Calu3 (cell line): Measurements from ENCODE around the gene B3GALT5. TPM values are rescaled to one million over a fixed set of nuclear protein-coding genes. Genes with fewer than 3 reads are reported as not detected.

Experiments used
- BruUV-seq: library from RNA; stranded (reverse); fragments of 400-500 nt; replicated peaks from 2 replicates; lab custom pipeline; 2021; lab: Mats Ljungman, UMichigan
- CTCF ChIA-PET: fragments of 300-600 bp; sonication (Branson Sonifier 250); formaldehyde crosslinking; loops from one replicate; lab custom pipeline; 2022; ENCODE audit warnings: antibody characterized with exemption; lab: Charles Lee
- DNase-seq: peaks from one replicate; pipeline ENCODE4 v3.0.0; 2022
- H3K27ac Mint-ChIP-seq: one replicate; pipeline ENCODE4 v1.8.0; 2022; ENCODE audit warnings: mixed read lengths; ENCODE audit not compliant: unreplicated experiment
- H3K27me3 Mint-ChIP-seq: one replicate; pipeline ENCODE4 v1.8.0; 2022; ENCODE audit warnings: mixed read lengths; ENCODE audit not compliant: unreplicated experiment
- H3K36me3 Mint-ChIP-seq: one replicate; pipeline ENCODE4 v1.8.0; 2022; ENCODE audit warnings: mild to moderate bottlenecking, moderate library complexity, mixed read lengths; ENCODE audit not compliant: insufficient read depth, unreplicated experiment
- H3K4me1 Mint-ChIP-seq: one replicate; pipeline ENCODE4 v1.8.0; 2022; ENCODE audit warnings: mild to moderate bottlenecking, low read depth, mixed read lengths; ENCODE audit not compliant: unreplicated experiment
- H3K4me3 Mint-ChIP-seq: one replicate; pipeline ENCODE4 v1.8.0; 2022; ENCODE audit warnings: mild to moderate bottlenecking, low read depth, moderate library complexity, mixed read lengths; ENCODE audit not compliant: unreplicated experiment
- H3K9me3 Mint-ChIP-seq: one replicate; pipeline ENCODE4 v1.8.0; 2022; ENCODE audit warnings: low read depth, mixed read lengths; ENCODE audit not compliant: unreplicated experiment
- intact Hi-C: fragments of 100-400 bp; cut with micrococcal nuclease; formaldehyde crosslinking; loops from one replicate; pipeline ENCODE4 v1.10.0; 2022; ENCODE audit not compliant: unreplicated experiment
- total RNA-seq: library from RNA; stranded (reverse); gene quantifications from 2 replicates; pipeline ENCODE4 v1.2.3, GENCODE V29; 2022
- TF ChIP-seq, protein P1 (sequence below): fragments of 200-600 bp; IDR thresholded peaks from one replicate; pipeline ENCODE4 v1.8.0; 2022; ENCODE audit warnings: antibody characterized with exemption; ENCODE audit not compliant: unreplicated experiment

B3GALT5 gene
- total RNA-seq, 1 experiment from 2014 or later = 40.8 TPM

GRCh38 chr21:39593522-39593921 lies 19.2 kb upstream of the B3GALT5 start:
- no peak for DNase-seq
- H3K27me3 Mint-ChIP-seq = no peaks in the 10 kb centered on the region
- H3K4me3 Mint-ChIP-seq = no peak overlapping the region
- H3K36me3 Mint-ChIP-seq = no peaks in the 10 kb centered on the region
- no TSS peak for BruUV-seq
- intact Hi-C loops = no loop called here
- H3K9me3 Mint-ChIP-seq = peaks cover 5% of the 10 kb centered on the region
- CTCF ChIA-PET = interaction anchor here (1.2 kb wide), 1 partner anchor 17 kb away, joined by 3 read pairs; no protein-coding TSS in a partner anchor
- H3K27ac Mint-ChIP-seq = no peak overlapping the region
- TF ChIP-seq, protein P1, sequence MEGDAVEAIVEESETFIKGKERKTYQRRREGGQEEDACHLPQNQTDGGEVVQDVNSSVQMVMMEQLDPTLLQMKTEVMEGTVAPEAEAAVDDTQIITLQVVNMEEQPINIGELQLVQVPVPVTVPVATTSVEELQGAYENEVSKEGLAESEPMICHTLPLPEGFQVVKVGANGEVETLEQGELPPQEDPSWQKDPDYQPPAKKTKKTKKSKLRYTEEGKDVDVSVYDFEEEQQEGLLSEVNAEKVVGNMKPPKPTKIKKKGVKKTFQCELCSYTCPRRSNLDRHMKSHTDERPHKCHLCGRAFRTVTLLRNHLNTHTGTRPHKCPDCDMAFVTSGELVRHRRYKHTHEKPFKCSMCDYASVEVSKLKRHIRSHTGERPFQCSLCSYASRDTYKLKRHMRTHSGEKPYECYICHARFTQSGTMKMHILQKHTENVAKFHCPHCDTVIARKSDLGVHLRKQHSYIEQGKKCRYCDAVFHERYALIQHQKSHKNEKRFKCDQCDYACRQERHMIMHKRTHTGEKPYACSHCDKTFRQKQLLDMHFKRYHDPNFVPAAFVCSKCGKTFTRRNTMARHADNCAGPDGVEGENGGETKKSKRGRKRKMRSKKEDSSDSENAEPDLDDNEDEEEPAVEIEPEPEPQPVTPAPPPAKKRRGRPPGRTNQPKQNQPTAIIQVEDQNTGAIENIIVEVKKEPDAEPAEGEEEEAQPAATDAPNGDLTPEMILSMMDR = no peak
- H3K4me1 Mint-ChIP-seq = no peaks in the 10 kb centered on the region

DNA sequence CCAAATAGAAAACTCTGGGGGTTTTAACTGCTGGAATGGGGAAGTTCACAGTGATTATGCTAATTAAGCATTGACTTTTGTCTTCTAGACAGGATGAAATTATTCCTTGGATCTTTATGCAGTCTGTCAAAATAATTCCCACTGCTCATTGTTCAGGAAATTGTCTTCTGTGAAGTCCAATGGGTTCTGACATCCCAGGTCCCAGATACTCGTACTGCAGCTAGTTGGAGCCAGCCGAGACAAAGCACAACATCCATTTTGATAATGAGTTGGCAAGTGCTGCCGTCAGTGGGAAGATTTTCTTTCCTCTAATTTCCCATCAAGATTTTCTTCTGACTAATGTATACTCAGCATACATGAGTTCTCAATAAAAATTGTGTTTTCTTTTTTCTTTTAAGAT lies 17.3 kb upstream of the B3GALT5 start:
- intact Hi-C loops = no loop called here
- BruUV-seq = no TSS peak
- H3K27me3 Mint-ChIP-seq = no peaks in the 10 kb centered on the region
- no peaks in the 10 kb centered on the region for H3K4me1 Mint-ChIP-seq
- no peak for DNase-seq
- H3K9me3 Mint-ChIP-seq = no peaks in the 10 kb centered on the region
- H3K27ac Mint-ChIP-seq = no peak overlapping the region
- CTCF ChIA-PET = no interaction called here
- H3K4me3 Mint-ChIP-seq = no peak overlapping the region
- TF ChIP-seq, protein P1 = no peak
- no peaks in the 10 kb centered on the region for H3K36me3 Mint-ChIP-seq

DNA sequence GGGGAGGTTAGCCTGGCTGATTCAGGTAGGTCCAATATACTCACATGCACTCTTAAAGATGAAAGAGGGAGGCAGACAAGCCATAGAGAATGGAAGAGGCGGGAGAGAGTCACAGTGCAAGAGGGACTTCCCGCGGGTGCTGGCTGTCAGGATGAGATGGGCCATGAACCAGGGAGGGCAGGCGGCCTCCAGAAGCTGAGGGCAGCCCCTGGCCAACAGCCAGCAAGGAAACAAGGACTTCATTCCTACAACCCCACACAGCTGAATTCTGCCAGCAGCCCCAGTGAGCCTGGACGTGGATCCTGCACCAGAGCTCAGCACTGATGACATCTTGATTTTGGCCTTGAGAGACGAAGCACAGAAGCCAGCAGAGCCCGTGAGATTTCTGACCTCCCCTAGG lies 15.1 kb upstream of the B3GALT5 start:
- no peaks in the 10 kb centered on the region for H3K36me3 Mint-ChIP-seq

DNA sequence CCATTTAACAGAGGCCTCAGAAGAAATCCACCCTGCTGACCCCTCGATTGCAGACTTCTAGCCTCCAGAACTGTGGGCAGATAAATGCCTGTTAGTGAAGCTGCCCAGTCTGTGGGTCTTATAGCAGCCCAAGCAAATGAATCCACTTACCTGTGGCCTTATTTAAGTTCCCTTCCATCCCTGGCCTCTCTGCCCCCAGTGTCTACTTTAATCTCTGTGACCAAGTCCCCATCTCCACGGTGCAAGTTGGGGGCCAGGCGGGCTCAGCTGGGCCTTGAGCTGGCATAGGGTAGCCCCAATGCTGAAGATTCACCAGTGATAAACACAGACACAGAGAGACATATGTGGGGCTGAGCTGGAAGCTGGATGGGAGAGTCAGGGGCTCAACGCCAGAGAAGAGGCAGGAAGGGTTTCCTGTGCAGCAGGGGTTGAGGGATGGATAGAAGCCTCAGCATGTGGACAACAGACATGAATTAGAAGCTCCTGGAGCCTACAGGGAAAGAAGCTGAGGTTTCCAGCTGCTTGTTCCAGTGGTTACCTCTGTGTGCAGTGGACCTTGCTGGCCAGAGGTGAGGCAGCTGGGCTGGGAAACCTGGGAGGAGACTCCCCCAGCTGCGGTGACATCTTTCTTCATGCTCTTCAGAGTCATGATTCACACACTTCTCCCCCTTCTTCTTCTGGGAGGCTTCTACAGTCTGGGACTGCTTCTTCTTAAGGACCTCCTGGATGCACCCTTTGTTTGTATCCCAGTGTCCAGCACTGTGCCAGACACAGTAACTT lies 13.4 kb upstream of the B3GALT5 start:
- H3K27ac Mint-ChIP-seq = no peak overlapping the region
- TF ChIP-seq, protein P1 = no peak
- H3K4me1 Mint-ChIP-seq = no peaks in the 10 kb centered on the region
- CTCF ChIA-PET = no interaction called here
- no TSS peak for BruUV-seq
- intact Hi-C loops = no loop called here
- no peak overlapping the region for H3K4me3 Mint-ChIP-seq
- no peaks in the 10 kb centered on the region for H3K36me3 Mint-ChIP-seq
- H3K27me3 Mint-ChIP-seq = peaks cover 9% of the 10 kb centered on the region
- no peaks in the 10 kb centered on the region for H3K9me3 Mint-ChIP-seq
- DNase-seq = no peak

More for the DNA sequence above, 15.1 kb upstream of the B3GALT5 start:
- Mint-ChIP-seq H3K4me1 (no peaks in the 10 kb centered on the region), H3K9me3 (no peaks in the 10 kb centered on the region), H3K27ac (no peak overlapping the region), H3K27me3 (peaks cover 9% of the 10 kb centered on the region), H3K4me3 (no peak overlapping the region)
- no TSS peak for BruUV-seq
- TF ChIP-seq, protein P1 = no peak
- DNase-seq = no peak
- intact Hi-C loops = no loop called here
- CTCF ChIA-PET = no interaction called here
